ENCODE results near the gene BAZ1A. TPM values are rescaled to one million over a fixed set of nuclear protein-coding genes. Genes with fewer than 3 reads are reported as not detected.

BAZ1A gene
- total and polyA plus RNA-seq, 4 donors, result 4.5 to 44.9 (median 13.3) TPM

GRCh38 chr14:34794217-34794616, 80.9 kb downstream of the BAZ1A start:
- 92% methylated on average over 2 of the region's 2 CpGs for WGBS
- H3K27ac ChIP-seq (ENCODE audit: low read depth in 1 of 2, low read length in 2 of 2), result no peak overlapping the region
- peaks cover 0 to 3% (median 0%) of the 10 kb centered on the region in 4 donors for H3K4me1 ChIP-seq (ENCODE audit: control insufficient read depth in 4 of 4, insufficient read depth in 4 of 4, low read length in 3 of 4)
- no peaks in the 10 kb centered on the region for H3K27me3 ChIP-seq (ENCODE audit: control insufficient read depth in 4 of 4, insufficient read depth in 4 of 4, low read length in 3 of 4)
- H3K4me3 ChIP-seq (ENCODE audit: low read depth in 1 of 3, low read length in 3 of 3), result no peak overlapping the region
- no peak for DNase-seq (ENCODE audit: low spot score)
- TF ChIP-seq HNF4G (IDR thresholded peaks at IDR 0.05) (no peak), JUND (IDR thresholded peaks at IDR 0.05) (no peak), NR2F2 (IDR thresholded peaks at IDR 0.05) (no peak), FOXA1 (IDR thresholded peaks at IDR 0.05) (no peak), EGR1 (IDR thresholded peaks at IDR 0.05; ENCODE audit: low read depth in 2 of 2) (no peak), GABPA (IDR thresholded peaks at IDR 0.05 in 1 of 2, conservative IDR thresholded peaks at IDR 0.05 in 1 of 2) (no peak), FOXA2 (IDR thresholded peaks at IDR 0.05) (no peak), ATF3 (IDR thresholded peaks at IDR 0.05) (no peak), ZBTB33 (IDR thresholded peaks at IDR 0.05) (no peak), CTCF (IDR thresholded peaks at IDR 0.05; ENCODE audit: low read depth, low read length, missing input control) (no peak), SP1 (IDR thresholded peaks at IDR 0.05) (no peak), RXRA (IDR thresholded peaks at IDR 0.05) (no peak), HNF4A (conservative IDR thresholded peaks at IDR 0.05) (no peak), YY1 (IDR thresholded peaks at IDR 0.05) (no peak), RAD21 (IDR thresholded peaks at IDR 0.05) (no peak)
- TF ChIP-seq, protein P1, sequence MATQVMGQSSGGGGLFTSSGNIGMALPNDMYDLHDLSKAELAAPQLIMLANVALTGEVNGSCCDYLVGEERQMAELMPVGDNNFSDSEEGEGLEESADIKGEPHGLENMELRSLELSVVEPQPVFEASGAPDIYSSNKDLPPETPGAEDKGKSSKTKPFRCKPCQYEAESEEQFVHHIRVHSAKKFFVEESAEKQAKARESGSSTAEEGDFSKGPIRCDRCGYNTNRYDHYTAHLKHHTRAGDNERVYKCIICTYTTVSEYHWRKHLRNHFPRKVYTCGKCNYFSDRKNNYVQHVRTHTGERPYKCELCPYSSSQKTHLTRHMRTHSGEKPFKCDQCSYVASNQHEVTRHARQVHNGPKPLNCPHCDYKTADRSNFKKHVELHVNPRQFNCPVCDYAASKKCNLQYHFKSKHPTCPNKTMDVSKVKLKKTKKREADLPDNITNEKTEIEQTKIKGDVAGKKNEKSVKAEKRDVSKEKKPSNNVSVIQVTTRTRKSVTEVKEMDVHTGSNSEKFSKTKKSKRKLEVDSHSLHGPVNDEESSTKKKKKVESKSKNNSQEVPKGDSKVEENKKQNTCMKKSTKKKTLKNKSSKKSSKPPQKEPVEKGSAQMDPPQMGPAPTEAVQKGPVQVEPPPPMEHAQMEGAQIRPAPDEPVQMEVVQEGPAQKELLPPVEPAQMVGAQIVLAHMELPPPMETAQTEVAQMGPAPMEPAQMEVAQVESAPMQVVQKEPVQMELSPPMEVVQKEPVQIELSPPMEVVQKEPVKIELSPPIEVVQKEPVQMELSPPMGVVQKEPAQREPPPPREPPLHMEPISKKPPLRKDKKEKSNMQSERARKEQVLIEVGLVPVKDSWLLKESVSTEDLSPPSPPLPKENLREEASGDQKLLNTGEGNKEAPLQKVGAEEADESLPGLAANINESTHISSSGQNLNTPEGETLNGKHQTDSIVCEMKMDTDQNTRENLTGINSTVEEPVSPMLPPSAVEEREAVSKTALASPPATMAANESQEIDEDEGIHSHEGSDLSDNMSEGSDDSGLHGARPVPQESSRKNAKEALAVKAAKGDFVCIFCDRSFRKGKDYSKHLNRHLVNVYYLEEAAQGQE (IDR thresholded peaks at IDR 0.05), result no peak
- TF ChIP-seq, protein P2, sequence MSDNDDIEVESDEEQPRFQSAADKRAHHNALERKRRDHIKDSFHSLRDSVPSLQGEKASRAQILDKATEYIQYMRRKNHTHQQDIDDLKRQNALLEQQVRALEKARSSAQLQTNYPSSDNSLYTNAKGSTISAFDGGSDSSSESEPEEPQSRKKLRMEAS (IDR thresholded peaks at IDR 0.05), result no peak
- H3K9ac ChIP-seq (ENCODE audit: low read depth in 1 of 2, low read length in 2 of 2), result no peak overlapping the region
- no peaks in the 10 kb centered on the region for H3K9me3 ChIP-seq (ENCODE audit: control insufficient read depth in 4 of 4, low read length in 3 of 4)
- H3K36me3 ChIP-seq (ENCODE audit: control insufficient read depth in 4 of 4, insufficient read depth in 3 of 4, low read depth in 1 of 4, low read length in 3 of 4), result peaks cover 2 to 18% (median 6%) of the 10 kb centered on the region in 4 donors

Data from liver (tissue), 9 donors.